CD4-positive, alpha-beta T cell treated with Interleukin-2 at 100 ng/mL for 4 hours (primary cell): Measurements from ENCODE around the gene SNRPA1.
"Not testable (repeated sequence)": the region's sequence is repeated elsewhere in the genome, so short reads cannot be mapped to it uniquely, and the experiment has no call there.

ENCODE experiments used
- DNase-seq: peaks from one replicate; pipeline ENCODE4 v3.0.0-alpha.2; 2020; ENCODE audit warnings: low spot score

SNRPA1 gene

DNA sequence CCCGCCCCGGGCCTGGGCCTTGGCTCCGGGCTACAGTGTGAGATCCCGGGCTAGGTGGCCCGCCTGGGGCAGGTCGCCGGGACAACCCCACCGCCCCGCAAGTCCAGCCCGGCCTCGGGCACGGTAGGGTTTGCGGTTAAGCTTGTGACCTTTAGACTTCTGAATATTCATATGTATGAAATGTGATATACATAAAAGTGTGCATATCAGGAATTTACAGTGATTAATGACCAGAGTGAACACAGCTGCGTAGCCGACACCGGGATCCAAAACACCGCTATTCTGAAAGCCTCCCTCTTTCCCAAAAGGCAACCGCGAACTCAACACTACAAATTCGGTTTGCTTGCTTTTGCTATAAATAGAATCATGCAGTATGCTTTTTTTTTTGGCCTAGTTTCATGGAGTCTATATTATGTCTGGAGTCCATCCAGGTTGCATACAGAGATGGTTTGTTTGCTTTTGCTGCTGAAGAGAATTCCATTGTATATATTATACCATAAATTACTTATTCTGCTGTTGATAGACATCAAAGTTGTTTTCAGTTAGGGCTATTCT lies 636 bp upstream of the SNRPA1 start:
- no peak for DNase-seq

GRCh38 chr15:101293122-101293521 lies 1.9 kb downstream of the SNRPA1 start:
- peak; percentile 9 for DNase-seq

DNA sequence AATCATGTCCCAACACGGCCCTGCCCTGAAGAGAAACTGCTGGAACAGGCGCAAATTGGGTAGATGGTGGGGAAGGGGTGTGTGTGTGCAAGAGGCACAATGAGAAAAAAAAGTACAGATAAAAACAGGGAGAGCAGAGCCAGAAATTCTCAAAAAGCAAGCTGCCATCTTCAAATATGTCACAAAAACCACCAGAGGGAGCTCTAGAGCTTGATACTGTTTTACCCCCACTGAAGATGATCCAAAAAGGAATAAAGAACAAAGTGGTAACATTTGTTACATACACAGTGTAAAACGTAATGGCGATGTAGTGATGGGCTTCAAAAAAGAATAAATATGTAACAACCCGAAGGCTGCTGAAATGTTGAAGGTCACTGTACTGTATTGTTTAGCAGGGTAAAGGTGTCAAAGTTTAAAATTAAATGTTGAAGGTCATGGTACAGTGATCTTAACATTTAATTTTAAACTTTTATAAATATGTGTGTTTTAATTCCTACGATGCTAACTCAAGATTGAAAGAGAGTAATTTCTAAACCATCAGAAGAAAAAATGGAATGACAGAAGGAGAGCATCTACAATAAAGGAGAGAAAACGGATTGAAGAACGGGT lies 6.0 kb downstream of the SNRPA1 start:
- peak; percentile 66 for DNase-seq

DNA sequence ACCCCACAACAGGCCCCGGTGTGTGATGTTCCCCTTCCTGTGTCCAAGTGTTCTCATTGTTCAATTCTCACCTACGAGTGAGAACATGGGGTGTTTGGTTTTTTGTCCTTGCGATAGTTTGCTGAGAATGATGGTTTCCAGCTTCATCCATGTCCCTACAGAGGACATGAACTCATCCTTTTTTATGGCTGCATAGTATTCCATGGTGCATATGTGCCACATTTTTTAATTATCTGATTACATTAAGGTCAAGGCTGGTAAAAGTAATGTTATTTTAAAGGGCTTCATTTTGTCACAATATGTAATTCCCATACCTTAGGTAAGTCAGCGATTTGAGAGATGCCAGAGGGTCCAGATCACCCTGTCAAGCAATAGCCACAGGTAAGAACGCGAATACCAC lies 7.7 kb downstream of the SNRPA1 start:
- not testable (repeated sequence) for DNase-seq

- DNase-seq, result no peak
Measured at GRCh38 chr15:101286471-101287114, 8.5 kb downstream of the SNRPA1 start.

DNA sequence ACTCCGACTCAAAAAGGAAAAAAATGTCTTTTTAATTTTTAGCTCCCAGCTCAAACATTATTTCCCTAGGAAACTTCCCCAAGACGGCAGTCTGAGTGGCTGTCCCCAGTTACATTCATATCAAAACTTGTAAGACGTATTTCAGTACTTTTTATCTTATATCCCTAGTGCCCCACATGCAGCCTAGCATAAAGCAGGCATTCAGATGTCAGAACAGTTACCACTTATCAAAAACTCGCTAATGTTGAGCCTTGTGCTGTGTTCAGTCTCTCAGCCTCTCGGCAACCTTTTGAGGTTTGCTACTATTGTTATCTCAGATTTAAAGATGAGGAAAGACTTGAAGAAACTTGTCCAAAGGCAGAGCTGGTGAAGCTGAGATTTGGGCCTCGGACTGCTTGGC lies 11.1 kb downstream of the SNRPA1 start:
- DNase-seq, result no peak

- no peak for DNase-seq
Measured at GRCh38 chr15:101280007-101280406, 15.0 kb downstream of the SNRPA1 start.

DNA sequence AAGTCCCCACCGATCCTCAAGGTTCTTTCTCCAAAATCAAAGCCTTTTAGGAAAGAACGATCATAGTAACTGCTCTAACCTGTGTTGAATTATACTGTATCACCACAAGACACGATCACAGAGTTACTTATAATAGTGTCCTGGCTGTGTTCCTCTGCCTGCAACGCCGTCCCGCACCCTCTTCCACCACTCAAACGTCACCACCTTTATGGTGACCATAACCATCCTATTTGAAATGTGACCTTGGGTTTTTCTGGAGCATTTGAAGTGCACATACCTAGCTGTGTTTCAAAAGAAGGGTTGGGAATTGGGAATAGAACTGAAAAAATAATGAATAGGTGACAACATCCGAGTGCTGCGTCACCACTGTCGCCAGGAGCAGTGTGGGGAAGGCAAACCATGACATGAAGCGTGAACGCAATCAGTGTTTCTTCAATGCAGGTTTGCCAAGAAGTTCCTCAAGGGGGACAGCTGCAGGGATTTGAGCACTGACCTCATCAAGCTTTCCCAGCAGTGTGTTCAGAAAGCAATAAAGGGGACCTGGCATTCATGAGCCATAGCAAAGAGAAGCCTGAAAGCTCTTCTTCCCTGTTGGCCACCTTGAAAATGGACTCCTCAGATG lies 17.0 kb downstream of the SNRPA1 start:
- no peak for DNase-seq

DNA sequence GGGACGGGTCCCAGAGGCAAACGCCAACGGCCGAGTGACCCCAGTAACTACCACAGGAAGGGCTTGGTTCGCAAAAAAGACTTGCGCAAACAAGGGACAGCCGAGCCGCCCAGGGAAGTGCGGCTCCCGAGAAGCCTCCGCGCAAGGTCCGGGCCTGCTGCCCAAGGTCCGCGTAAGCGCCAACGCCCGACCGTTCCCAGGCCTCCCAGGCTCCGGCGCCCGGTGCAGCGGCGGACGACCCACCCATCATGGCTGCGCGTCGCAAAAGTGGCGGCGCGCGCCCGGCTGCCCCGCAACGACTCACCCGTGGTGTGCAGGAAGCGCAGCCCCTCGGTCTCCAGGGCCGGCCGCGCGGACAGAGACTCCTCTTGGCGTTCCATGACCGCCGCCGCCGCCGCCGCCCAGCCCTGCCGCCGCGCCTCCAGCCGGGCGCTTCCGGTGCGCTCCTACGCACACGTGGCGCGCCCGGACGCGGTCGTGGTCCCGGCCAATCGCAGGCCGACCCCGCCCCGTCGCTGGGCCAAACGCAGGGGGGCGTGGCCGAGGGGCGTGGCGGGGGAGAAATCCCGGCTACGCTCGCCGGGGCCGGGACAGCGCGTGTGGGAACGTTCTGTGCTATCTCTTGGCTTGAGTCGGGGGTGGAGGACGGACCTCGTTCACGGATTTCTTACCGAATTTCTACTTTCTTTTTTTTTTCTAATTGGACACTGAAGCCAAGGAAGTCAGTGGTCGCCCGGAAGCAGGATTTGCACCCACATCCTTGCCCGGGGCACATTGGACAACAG lies 17.8 kb downstream of the SNRPA1 start, which contains the start of gene SELENOS:
SELENOS (minus strand) TSS at position 448 of the 785 bp plus-strand sequence; CDS start at position 380, 68 bp downstream.
- peak; percentile 80 for DNase-seq

DNA sequence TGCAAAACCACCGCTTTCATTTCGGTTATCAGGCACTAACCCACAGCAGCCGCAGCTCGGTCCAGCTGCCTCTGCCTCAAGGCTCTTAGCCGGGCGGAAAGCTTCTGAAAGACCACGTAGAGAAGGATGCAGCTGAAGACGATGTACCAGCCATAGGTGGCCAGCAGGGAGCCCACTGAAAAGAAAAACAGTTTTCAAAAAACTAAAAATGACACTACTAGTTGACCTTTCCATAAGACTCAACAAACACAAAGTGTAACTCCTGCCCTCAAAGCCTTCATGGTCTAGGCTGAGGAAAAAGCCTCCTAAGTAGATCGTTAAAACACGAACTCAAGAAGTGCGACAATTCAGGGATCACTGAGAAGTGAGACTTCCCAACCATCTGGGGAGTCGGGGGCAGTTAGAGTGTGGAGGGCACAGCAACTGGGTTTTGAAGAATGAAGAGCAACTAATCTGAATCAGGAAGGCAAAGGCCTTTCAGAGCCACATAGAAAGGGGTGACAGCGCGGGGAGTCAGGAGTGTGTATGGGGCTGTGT lies 18.5 kb downstream of the SNRPA1 start:
- DNase-seq, result peak; percentile 22

- DNase-seq, result no peak
Measured at GRCh38 chr15:101275018-101275417, 20.0 kb downstream of the SNRPA1 start.

DNA sequence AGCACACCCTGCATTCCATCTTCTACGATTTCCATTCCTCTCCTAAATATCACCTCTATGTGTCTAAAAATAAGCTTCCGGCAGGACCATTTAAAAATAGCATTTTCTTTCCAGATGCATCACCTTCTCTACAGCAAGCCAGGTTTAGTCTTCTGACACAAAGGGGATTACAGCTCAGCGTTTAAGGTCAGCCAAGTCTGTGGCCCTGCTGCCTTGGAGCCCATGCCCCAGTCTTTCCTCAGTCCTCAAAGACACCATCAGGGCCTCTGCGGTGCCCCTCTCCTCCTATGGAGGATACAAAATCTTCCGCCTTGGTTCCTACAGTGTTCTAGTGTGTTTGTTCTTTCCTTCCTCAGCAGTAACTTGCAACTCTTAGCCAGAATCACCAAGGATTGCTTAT lies 21.5 kb downstream of the SNRPA1 start:
- DNase-seq, result no peak

DNA sequence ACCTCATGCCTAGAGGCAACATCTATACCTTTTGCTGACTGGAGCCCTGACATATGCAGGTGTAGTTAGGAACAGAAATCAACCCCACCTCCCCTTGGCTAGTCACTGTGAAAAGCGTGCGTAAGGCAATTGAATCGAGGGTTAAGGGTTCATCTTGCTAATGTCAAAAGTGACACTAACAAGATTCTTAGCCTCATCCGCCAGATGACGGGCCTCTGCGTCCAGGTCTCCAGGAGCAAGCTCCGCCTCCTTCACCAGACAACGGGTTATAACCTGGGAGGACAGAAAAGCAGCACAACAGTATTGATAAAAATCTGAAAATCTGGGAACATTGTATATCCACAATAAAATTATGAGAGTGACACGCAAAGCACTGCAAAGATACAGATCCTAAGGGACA lies 22.5 kb downstream of the SNRPA1 start:
- DNase-seq, result no peak

DNA sequence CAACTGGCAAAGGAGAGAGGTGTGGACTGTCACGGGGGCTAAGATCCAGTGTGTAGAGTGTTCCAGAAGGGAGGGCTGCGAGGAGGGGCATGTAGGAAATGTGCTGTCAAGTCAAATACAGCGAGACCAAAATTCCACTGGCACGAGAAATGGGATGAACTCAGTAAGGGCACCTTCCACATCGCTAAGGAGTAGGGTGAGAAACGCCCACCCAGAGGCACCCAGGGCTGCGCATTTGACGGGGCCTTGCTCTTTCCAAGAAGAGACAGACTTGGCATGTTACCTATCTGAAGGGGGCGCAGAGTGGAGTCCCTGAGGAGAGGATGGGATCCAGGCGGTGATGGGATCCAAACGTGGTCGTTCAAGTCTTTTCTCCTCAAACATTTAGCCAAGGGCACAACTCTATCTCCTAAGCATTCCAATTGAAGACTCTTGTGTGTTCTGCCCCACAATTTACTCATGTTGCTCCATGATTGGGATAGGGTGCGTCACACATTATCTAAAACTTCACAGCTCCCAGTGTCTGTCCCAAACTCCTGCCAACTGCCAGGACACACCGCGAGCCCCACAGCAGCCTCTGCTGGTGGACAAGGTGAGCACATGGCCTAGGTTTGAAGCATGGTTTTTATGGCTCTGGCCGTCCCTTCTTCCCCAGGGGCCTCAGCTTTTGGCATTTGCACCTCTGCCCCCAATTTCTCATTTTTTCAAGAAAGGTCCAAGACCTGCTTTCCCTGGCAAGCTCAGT lies 25.4 kb downstream of the SNRPA1 start:
- no peak for DNase-seq

- DNase-seq, result no peak
Measured at GRCh38 chr15:101267320-101268104, 27.5 kb downstream of the SNRPA1 start.

- DNase-seq, result no peak
Measured at GRCh38 chr15:101266787-101267186, 28.3 kb downstream of the SNRPA1 start.

DNA sequence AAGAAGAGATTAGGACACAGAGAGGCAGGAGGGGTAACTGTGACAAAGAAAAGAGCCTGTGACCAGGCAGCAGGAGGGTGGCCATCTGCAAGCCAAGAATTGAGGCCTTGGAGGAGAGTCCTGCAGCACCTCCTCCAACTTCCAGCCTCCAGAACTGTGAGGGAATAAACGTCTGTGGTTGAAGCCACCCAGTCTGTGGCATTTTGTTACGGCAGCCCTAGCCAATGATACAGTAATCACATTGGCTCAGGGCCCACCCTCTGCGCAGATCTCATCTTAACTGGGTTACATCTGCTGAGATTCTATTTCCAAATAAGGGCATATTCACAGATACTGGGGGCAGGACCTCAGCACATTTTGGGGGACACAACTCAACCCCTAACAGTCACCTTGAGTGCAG lies 29.0 kb downstream of the SNRPA1 start:
- DNase-seq, result no peak

- DNase-seq, result no peak
Measured at GRCh38 chr15:101264911-101265641, 30.0 kb downstream of the SNRPA1 start.

- no peak for DNase-seq
Measured at GRCh38 chr15:101264011-101264410, 31.0 kb downstream of the SNRPA1 start.

DNA sequence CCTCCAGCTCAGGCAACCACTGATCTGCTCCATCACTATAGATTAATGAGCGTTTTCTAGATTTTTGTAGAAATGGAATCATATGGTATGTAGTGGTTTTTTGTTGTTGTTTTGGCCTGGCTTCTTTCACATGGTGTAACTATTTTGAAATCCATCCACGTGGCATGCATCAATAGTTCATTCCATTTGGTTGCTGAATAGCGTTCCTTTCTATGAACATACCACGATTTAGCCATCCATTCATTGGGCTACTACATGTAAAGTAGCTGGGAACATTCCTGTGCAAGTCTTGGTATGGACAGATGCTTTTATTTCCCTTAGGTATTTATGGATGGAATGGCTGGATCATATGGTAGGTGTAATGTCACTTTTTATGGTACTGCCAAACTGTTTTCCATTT lies 32.5 kb downstream of the SNRPA1 start:
- no peak for DNase-seq
